ENCODE data around the gene ADGRG2. TPM values are rescaled to one million over a fixed set of nuclear protein-coding genes. Genes with fewer than 3 reads are reported as not detected.

The ADGRG2 gene
- total RNA-seq, 4 donors from 2014 or later = 8.3 to 13.1 (median 8.8) TPM

GRCh38 chrX:19007011-19007410, 115.3 kb downstream of the ADGRG2 start:
- no peak for TF ChIP-seq CTCF (IDR thresholded peaks at IDR 0.05)
- DNase-seq (ENCODE audit: low spot score) (no peak), ATAC-seq (ENCODE audit: low FRiP score) (no peak)

DNA sequence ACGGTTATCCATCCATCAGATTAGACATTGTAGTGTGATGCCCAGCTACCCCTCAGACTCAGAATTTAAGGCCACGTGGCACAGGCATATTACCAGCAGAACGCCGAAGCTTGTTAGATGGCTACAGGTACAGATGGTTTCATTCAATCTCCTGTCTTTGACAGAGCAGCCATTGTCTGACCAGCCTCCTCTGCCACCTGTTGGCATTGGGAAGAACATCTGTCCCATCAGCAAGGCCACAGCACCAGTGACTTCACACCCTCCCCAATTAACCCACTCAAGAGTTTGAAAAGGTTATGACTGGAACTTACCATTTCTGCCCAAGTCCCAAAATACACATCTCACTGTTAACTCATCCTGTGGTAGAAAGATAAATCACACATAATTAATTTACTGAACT, 116.4 kb downstream of the ADGRG2 start:
- no peak for TF ChIP-seq CTCF (IDR thresholded peaks at IDR 0.05)
- ATAC-seq (ENCODE audit: low FRiP score) (no peak), DNase-seq (ENCODE audit: low spot score) (no peak)

DNA sequence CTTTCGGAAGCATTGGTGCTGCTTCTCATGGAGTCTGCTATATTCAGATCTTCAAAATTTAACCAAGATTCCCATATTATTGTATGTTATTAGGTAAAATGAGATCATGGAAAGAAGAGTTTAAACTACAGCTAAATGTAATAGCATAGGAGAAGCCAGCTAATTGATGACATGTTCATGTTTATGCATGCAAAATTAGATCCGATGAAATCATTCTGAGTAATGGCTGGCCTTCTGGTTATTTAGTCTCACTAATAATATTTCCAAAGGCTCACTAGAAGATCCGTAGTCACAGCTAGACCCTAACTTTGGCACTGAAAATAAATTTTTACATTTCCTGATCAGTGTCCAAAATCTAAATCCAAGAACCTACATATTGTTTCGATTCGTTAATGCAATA, 118.5 kb downstream of the ADGRG2 start:
- DNase-seq (ENCODE audit: low spot score) (no peak), ATAC-seq (ENCODE audit: low FRiP score) (no peak)
- TF ChIP-seq CTCF (IDR thresholded peaks at IDR 0.05) = no peak

GRCh38 chrX:18998653-18999052, 123.6 kb downstream of the ADGRG2 start:
- no peak for DNase-seq (ENCODE audit: low spot score)
- ATAC-seq (ENCODE audit: low FRiP score) = no peak
- TF ChIP-seq CTCF (IDR thresholded peaks at IDR 0.05) = no peak

DNA sequence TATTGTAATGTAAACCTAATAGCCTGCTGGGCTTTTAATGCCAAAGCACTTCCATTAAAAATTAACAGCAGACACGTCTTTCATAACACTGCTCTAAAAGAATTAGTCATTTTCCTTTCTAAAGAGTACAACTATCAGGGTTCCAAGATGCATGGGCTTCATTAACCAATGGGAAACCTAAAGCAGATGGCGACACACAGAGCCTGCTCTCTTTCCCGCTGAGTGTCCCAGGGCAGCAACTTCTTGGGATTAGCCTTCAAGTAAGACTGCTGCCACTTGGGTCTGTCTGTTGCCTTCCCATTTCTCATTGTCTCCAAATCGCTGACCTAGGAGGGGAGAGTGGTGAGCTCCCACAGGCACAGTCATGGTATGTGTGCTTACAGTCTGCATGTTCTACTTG, 124.4 kb downstream of the ADGRG2 start:
- DNase-seq (ENCODE audit: low spot score) (no peak), ATAC-seq (ENCODE audit: low FRiP score) (no peak)
- TF ChIP-seq CTCF (IDR thresholded peaks at IDR 0.05) = no peak

GRCh38 chrX:18996536-18996935, 125.7 kb downstream of the ADGRG2 start:
- no peak for DNase-seq (ENCODE audit: low spot score)
- ATAC-seq (ENCODE audit: low FRiP score) = no peak
- no peak for TF ChIP-seq CTCF (IDR thresholded peaks at IDR 0.05)

DNA sequence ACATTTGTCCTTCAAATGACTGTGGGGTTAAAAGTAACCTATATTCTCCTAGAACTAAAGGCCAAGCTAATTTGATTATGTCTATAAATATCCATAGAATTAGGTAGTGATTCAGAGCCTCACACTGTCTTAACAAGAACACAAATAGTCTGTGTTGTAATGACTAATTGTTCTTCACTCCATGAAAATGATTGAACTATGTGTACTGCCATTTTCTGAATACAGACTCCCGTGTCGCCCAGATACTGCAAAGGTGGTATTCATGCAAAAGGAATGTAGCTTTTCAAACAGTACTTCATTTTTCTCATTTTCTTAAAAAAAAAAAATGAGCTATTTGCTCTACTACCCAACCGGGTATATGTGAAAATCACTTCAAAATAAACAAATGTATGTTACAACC, 127.0 kb downstream of the ADGRG2 start:
- no peak for TF ChIP-seq CTCF (IDR thresholded peaks at IDR 0.05)
- ATAC-seq (ENCODE audit: low FRiP score) (no peak), DNase-seq (ENCODE audit: low spot score) (no peak)
